ENCODE data around the gene KCNQ1.

DNA sequence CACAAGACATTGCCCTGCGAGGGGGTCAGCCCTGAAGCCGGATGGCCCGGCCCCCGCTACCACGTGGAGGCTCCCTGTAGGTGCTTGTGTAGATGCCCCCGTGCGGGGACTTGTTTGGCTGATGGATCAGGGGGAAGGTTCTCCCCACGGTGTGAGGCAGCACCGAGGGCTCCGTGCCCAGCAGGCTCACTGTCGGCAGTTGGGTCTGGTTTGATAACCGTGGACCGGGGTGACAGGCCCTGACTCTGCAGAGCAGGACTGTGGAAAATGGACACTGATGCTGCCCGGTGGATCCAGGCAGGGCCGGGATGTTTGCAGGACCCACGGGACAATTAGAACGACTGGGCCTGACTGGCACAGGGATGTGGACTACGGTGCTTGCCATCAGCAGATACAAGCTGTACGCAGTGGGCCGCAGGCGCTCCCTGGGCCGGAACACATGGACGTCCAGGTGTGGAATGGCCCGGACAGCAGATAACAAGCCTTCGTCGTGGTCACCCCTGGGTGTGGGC lies 19.0 kb downstream of the KCNQ1 start:
- TF ChIP-seq, protein P1, sequence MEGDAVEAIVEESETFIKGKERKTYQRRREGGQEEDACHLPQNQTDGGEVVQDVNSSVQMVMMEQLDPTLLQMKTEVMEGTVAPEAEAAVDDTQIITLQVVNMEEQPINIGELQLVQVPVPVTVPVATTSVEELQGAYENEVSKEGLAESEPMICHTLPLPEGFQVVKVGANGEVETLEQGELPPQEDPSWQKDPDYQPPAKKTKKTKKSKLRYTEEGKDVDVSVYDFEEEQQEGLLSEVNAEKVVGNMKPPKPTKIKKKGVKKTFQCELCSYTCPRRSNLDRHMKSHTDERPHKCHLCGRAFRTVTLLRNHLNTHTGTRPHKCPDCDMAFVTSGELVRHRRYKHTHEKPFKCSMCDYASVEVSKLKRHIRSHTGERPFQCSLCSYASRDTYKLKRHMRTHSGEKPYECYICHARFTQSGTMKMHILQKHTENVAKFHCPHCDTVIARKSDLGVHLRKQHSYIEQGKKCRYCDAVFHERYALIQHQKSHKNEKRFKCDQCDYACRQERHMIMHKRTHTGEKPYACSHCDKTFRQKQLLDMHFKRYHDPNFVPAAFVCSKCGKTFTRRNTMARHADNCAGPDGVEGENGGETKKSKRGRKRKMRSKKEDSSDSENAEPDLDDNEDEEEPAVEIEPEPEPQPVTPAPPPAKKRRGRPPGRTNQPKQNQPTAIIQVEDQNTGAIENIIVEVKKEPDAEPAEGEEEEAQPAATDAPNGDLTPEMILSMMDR (IDR thresholded peaks at IDR 0.05), result no peak
- TF ChIP-seq TAF1 (IDR thresholded peaks at IDR 0.05; ENCODE audit: borderline replicate concordance, low read depth, low read length) (no peak), NRF1 (IDR thresholded peaks at IDR 0.05; ENCODE audit: low read depth, low read length) (no peak), SIN3A (IDR thresholded peaks at IDR 0.05; ENCODE audit: borderline replicate concordance, low read depth, low read length) (no peak), GATA2 (CRISPR knock-in tag; IDR thresholded peaks at IDR 0.05) (no peak), ELF1 (IDR thresholded peaks at IDR 0.05) (no peak), RFX5 (IDR thresholded peaks at IDR 0.05; ENCODE audit: low read length) (no peak), RAD21 (IDR thresholded peaks at IDR 0.05; ENCODE audit: low read length) (no peak), CHD2 (IDR thresholded peaks at IDR 0.05; ENCODE audit: low read length, partially characterized antibody) (no peak)
- TF ChIP-seq, protein P2, sequence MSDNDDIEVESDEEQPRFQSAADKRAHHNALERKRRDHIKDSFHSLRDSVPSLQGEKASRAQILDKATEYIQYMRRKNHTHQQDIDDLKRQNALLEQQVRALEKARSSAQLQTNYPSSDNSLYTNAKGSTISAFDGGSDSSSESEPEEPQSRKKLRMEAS (IDR thresholded peaks at IDR 0.05; ENCODE audit: low read depth), result no peak
- TF ChIP-seq, protein P3, sequence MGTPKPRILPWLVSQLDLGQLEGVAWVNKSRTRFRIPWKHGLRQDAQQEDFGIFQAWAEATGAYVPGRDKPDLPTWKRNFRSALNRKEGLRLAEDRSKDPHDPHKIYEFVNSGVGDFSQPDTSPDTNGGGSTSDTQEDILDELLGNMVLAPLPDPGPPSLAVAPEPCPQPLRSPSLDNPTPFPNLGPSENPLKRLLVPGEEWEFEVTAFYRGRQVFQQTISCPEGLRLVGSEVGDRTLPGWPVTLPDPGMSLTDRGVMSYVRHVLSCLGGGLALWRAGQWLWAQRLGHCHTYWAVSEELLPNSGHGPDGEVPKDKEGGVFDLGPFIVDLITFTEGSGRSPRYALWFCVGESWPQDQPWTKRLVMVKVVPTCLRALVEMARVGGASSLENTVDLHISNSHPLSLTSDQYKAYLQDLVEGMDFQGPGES (IDR thresholded peaks at IDR 0.05; ENCODE audit: low read depth, low read length), result no peak
- TF ChIP-seq, protein P4, sequence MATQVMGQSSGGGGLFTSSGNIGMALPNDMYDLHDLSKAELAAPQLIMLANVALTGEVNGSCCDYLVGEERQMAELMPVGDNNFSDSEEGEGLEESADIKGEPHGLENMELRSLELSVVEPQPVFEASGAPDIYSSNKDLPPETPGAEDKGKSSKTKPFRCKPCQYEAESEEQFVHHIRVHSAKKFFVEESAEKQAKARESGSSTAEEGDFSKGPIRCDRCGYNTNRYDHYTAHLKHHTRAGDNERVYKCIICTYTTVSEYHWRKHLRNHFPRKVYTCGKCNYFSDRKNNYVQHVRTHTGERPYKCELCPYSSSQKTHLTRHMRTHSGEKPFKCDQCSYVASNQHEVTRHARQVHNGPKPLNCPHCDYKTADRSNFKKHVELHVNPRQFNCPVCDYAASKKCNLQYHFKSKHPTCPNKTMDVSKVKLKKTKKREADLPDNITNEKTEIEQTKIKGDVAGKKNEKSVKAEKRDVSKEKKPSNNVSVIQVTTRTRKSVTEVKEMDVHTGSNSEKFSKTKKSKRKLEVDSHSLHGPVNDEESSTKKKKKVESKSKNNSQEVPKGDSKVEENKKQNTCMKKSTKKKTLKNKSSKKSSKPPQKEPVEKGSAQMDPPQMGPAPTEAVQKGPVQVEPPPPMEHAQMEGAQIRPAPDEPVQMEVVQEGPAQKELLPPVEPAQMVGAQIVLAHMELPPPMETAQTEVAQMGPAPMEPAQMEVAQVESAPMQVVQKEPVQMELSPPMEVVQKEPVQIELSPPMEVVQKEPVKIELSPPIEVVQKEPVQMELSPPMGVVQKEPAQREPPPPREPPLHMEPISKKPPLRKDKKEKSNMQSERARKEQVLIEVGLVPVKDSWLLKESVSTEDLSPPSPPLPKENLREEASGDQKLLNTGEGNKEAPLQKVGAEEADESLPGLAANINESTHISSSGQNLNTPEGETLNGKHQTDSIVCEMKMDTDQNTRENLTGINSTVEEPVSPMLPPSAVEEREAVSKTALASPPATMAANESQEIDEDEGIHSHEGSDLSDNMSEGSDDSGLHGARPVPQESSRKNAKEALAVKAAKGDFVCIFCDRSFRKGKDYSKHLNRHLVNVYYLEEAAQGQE (IDR thresholded peaks at IDR 0.05; ENCODE audit: low read depth, low read length), result no peak

Data from SK-N-SH (cell line).